Endothelial cell of umbilical vein (primary cell): Measurements from ENCODE around the gene SLC15A3. TPM values are rescaled to one million over a fixed set of nuclear protein-coding genes. Genes with fewer than 3 reads are reported as not detected.

Experiments used
- BruUV-seq: library from RNA; stranded (reverse); fragments of 400-500 nt; replicated peaks from 2 replicates; lab custom pipeline; 2021; lab: Mats Ljungman, UMichigan
- CTCF ChIA-PET: fragments of 300-600, 350-600 bp; sonication (Branson Sonifier 250); formaldehyde crosslinking; loops from one replicate; lab custom pipeline; 2021; ENCODE audit warnings: antibody characterized with exemption, inconsistent platforms; lab: Charles Lee
- POLR2A ChIA-PET: fragments of 300-600, 350-600 bp; sonication (Branson Sonifier 250); formaldehyde crosslinking; loops from one replicate; lab custom pipeline; 2021; ENCODE audit warnings: antibody characterized with exemption, inconsistent platforms; lab: Charles Lee
- DNase-seq: peaks from one replicate; pipeline ENCODE4 v3.0.0-alpha.2; 2011; ENCODE audit warnings: low read depth, low spot score
- FAIRE-seq: peaks from 2 replicates; lab custom pipeline; 2011; peaks lifted over from hg19 to GRCh38; lab: Jason Lieb, UNC
- H2AFZ ChIP-seq: 2 replicates; pipeline ENCODE4 v1.6.0; 2012; ENCODE audit warnings: low read depth, low read length, control low read depth, inconsistent platforms
- H3K27ac ChIP-seq: 2 replicates; pipeline ENCODE4 v1.5.1; 2011; ENCODE audit warnings: low read depth, mild to moderate bottlenecking, control low read depth, low read length, moderate library complexity; ENCODE audit not compliant: insufficient read depth
- H3K27me3 ChIP-seq, 2 experiments: 2 replicates each; pipeline versions ENCODE4 v1.6.0 to v1.6.1; 2011; ENCODE audit warnings: low read length in 2 of 2, mixed read lengths in 1 of 2; ENCODE audit not compliant: control insufficient read depth in 2 of 2, insufficient read depth in 2 of 2
- H3K36me3 ChIP-seq, 2 experiments: 2 replicates in 1 of 2; 3 replicates in 1 of 2; pipeline ENCODE4 v1.5.1; 2011; ENCODE audit warnings: low read length in 2 of 2, mild to moderate bottlenecking in 1 of 2, moderate library complexity in 1 of 2; ENCODE audit not compliant: control insufficient read depth in 2 of 2, insufficient read depth in 2 of 2; ENCODE audit errors: extremely low read depth in 1 of 2
- H3K4me1 ChIP-seq: 3 replicates; pipeline ENCODE4 v1.5.1; 2011; ENCODE audit warnings: mild to moderate bottlenecking, low read length; ENCODE audit not compliant: control insufficient read depth, insufficient read depth; ENCODE audit errors: extremely low read depth
- H3K4me2 ChIP-seq: 2 replicates; pipeline ENCODE4 v1.6.1; 2011; ENCODE audit warnings: low read length, control low read depth, mixed read lengths; ENCODE audit not compliant: insufficient read depth
- H3K4me3 ChIP-seq, 3 experiments: fragments of 200-600 bp in 1 of 3; sonication (generic), shearing (Covaris generic) in 1 of 3; replicated peaks in 1 of 3; 2 replicates each; pipeline ENCODE4 v1.5.1; 2011 to 2016; ENCODE audit warnings: control low read depth in 3 of 3, low read length in 3 of 3, mild to moderate bottlenecking in 2 of 3, inconsistent platforms in 1 of 3, low read depth in 1 of 3, moderate library complexity in 1 of 3; ENCODE audit not compliant: insufficient read depth in 1 of 3
- H3K79me2 ChIP-seq: 2 replicates; pipeline ENCODE4 v1.6.0; 2012; ENCODE audit warnings: low read length, inconsistent platforms; ENCODE audit not compliant: control insufficient read depth, insufficient read depth
- H3K9ac ChIP-seq: replicated peaks from 2 replicates; pipeline ENCODE3; 2011; ENCODE audit warnings: low read length, control low read depth; ENCODE audit not compliant: insufficient read depth; ENCODE audit errors: extremely low read depth
- H3K9me1 ChIP-seq: replicated peaks from 3 replicates; pipeline ENCODE4 v1.6.0; 2011; ENCODE audit warnings: mild to moderate bottlenecking, low read length; ENCODE audit not compliant: control insufficient read depth, insufficient read depth; ENCODE audit errors: extremely low read depth
- H3K9me3 ChIP-seq: replicated peaks from 2 replicates; pipeline ENCODE4 v1.5.1; 2012; ENCODE audit warnings: low read length, inconsistent platforms; ENCODE audit not compliant: control insufficient read depth, insufficient read depth
- H4K20me1 ChIP-seq: replicated peaks from 2 replicates; pipeline ENCODE3; 2011; ENCODE audit warnings: mild to moderate bottlenecking, low read length; ENCODE audit not compliant: control insufficient read depth, insufficient read depth; ENCODE audit errors: extremely low read depth
- EZH2 ChIP-seq: IDR thresholded peaks from 2 replicates; pipeline ENCODE4 v1.6.1; 2012; ENCODE audit warnings: borderline replicate concordance, low read depth, mild to moderate bottlenecking, moderate library complexity, low read length, inconsistent platforms; ENCODE audit not compliant: severe bottlenecking
- FOS ChIP-seq: IDR thresholded peaks from 2 replicates; pipeline ENCODE4 v1.6.1; 2011; ENCODE audit warnings: mild to moderate bottlenecking, low read length, moderate library complexity, borderline replicate concordance; ENCODE audit not compliant: insufficient read depth
- GATA2 ChIP-seq: IDR thresholded peaks from 2 replicates; pipeline ENCODE4 v1.7.0; 2011; ENCODE audit warnings: low read depth, mild to moderate bottlenecking, moderate library complexity, mixed read lengths, low read length; ENCODE audit not compliant: insufficient read length, insufficient read depth
- JUN ChIP-seq: IDR thresholded peaks from 2 replicates; pipeline ENCODE4 v1.6.1; 2011; ENCODE audit warnings: borderline replicate concordance, low read depth; ENCODE audit not compliant: insufficient read length, insufficient read depth
- MAX ChIP-seq: IDR thresholded peaks from 2 replicates; pipeline ENCODE4 v1.6.1; 2011; ENCODE audit not compliant: insufficient read depth, insufficient read length
- MYC ChIP-seq: IDR thresholded peaks from one replicate; pipeline ENCODE4 v1.6.1; 2011; ENCODE audit warnings: mild to moderate bottlenecking, low read depth, low read length
- POLR2A ChIP-seq: IDR thresholded peaks from 2 replicates; pipeline ENCODE4 v1.6.1; 2012; ENCODE audit warnings: low read depth, mild to moderate bottlenecking, control low read depth, low read length
- POLR2AphosphoS5 ChIP-seq: IDR thresholded peaks from 2 replicates; pipeline ENCODE4 v1.6.1; 2012; ENCODE audit warnings: low read depth, mild to moderate bottlenecking, control low read depth, low read length, moderate library complexity; ENCODE audit not compliant: insufficient read depth
- dilution Hi-C: fragments of 300-500 bp; cut with MboI; formaldehyde crosslinking; loops from one replicate; pipeline ENCODE4 v1.15.0; 2019; ENCODE audit warnings: low sequenced_read_pairs; ENCODE audit not compliant: extremely low pct_ligation_motif_present
- intact Hi-C: fragments of 100-400 bp; cut with micrococcal nuclease; formaldehyde crosslinking; loops from one replicate; pipeline ENCODE4 v1.10.0; 2022
- polyA plus RNA-seq, 4 experiments: library from polyadenylated mRNA; depleted of rRNA in 3 of 4; stranded (reverse) in 3 of 4; unstranded in 1 of 4; fragments of >200 nt; gene quantifications; 2 replicates each; pipeline versions ENCODE4 v1.2.1 to v1.2.3, GENCODE V29; 2011 to 2012; ENCODE audit warnings: missing spikeins in 1 of 4
- total RNA-seq: library from RNA; stranded (reverse); gene quantifications from 2 replicates; pipeline ENCODE4 v1.2.3, GENCODE V29; 2021
- TF ChIP-seq, protein P1 (sequence below), 2 donors: IDR thresholded peaks; 1 replicate in 1 of 2; 2 replicates in 1 of 2; pipeline ENCODE4 v1.5.1; 2011; ENCODE audit warnings: low read length in 2 of 2, mild to moderate bottlenecking in 2 of 2, moderate library complexity in 2 of 2, control low read depth in 1 of 2, inconsistent platforms in 1 of 2, low read depth in 1 of 2; ENCODE audit not compliant: insufficient read depth in 1 of 2; ENCODE audit errors: extremely low read depth in 1 of 2

The SLC15A3 gene
- total and polyA plus RNA-seq, 2 donors (not counting 3 experiments of a cell fraction or from before 2014, with no cell fraction given): 3.3 to 4.4 TPM

DNA sequence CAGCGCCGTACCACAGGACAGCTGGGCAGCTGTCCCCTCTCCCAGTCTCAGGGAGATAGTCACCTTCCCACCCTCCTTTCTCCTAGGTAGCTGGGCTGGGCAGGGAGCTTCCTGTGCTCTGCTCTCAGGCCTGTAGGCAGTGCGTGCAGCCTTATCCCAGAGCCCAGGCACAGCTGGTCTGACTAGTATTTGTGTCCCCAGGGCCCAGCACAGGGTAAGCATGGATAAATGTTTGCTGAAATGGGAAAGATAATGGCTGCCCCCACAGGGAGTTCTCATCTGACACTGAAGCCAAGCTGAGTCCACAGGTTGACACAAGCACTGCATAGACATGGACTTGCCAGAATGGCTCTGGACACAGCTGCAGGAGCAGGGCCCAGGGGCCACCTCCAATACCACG is 9.8 kb downstream of the SLC15A3 start:
- FAIRE-seq: no peak

DNA sequence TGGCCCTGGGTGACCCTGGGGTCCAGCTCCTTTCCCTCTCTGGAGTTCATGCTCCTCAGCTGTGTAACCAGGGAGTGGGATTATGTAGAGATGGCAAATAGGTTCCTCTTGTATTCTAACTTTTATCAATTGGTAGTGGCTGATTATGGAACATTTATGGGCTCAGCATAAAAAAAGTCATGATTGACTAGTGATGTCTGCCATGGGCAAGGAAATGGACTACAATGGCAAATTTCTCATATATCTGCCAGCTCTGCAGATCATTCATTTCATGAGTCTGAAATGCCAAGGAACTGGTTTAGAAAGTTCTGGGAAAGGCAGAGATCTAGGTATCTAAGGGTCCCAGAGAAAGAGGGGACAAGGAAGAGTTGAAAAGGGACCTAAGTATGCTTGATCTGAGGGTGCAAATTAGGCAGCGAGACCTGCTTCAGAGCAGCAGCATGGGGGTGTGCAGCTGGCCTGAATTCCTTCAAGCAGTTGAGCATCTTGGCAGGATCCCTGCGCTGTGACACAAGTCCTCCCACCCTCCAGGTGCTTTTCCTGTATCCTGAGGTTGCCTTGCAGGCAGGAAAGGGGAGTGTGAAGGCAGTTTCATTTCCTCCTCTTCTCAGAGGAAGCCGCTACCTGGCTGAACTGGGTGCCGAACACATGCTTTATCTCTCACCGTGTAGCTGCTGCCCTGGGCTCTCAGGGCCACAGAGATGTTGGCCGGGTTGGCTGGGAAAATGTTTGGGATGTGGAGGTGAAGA is 10.4 kb downstream of the SLC15A3 start:
- Histone ChIP-seq H3K79me2 (no peaks in the 10 kb centered on the region), H3K27me3 (no peaks in the 10 kb centered on the region), H3K27ac (no peak overlapping the region), H3K4me1 (peaks cover 8% of the 10 kb centered on the region), H3K4me2 (no peak overlapping the region), H3K9me3 (no peaks in the 10 kb centered on the region), H3K36me3 (no peaks in the 10 kb centered on the region), H2AFZ (no peak overlapping the region), H4K20me1 (no peaks in the 10 kb centered on the region), H3K4me3 (no peak overlapping the region), H3K9ac (no peak overlapping the region), H3K9me1 (no peaks in the 10 kb centered on the region)
- DNase-seq (no peak), FAIRE-seq (no peak)
- dilution Hi-C loops (no loop called here), intact Hi-C loops (no loop called here)
- TF ChIP-seq, protein P1, sequence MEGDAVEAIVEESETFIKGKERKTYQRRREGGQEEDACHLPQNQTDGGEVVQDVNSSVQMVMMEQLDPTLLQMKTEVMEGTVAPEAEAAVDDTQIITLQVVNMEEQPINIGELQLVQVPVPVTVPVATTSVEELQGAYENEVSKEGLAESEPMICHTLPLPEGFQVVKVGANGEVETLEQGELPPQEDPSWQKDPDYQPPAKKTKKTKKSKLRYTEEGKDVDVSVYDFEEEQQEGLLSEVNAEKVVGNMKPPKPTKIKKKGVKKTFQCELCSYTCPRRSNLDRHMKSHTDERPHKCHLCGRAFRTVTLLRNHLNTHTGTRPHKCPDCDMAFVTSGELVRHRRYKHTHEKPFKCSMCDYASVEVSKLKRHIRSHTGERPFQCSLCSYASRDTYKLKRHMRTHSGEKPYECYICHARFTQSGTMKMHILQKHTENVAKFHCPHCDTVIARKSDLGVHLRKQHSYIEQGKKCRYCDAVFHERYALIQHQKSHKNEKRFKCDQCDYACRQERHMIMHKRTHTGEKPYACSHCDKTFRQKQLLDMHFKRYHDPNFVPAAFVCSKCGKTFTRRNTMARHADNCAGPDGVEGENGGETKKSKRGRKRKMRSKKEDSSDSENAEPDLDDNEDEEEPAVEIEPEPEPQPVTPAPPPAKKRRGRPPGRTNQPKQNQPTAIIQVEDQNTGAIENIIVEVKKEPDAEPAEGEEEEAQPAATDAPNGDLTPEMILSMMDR (IDR thresholded peaks at IDR 0.05; ENCODE audit: extremely low read depth in 1 of 2, insufficient read depth in 1 of 2, low read depth in 1 of 2, low read length in 2 of 2): no peak
- TF ChIP-seq MAX (no peak), MYC (no peak), FOS (no peak), EZH2 (no peak), POLR2A (no peak), GATA2 (no peak), JUN (no peak), POLR2AphosphoS5 (no peak)
- CTCF ChIA-PET: interaction anchor here (0.7 to 2.7 kb wide), 3 partner anchors 9 to 26 kb away, joined by 3 to 8 read pairs (median 3); no protein-coding TSS in a partner anchor
- POLR2A ChIA-PET: no interaction called here
- BruUV-seq: no TSS peak

More for the DNA sequence above, 9.8 kb downstream of the SLC15A3 start:
- CTCF ChIA-PET: interaction anchor here (1.6 kb wide), 1 partner anchor 27 kb away, joined by 3 read pairs; no protein-coding TSS in a partner anchor
- H3K9ac ChIP-seq: no peak overlapping the region
- no peak for TF ChIP-seq GATA2
- H3K4me2 ChIP-seq: no peak overlapping the region
- no peaks in the 10 kb centered on the region for H3K9me3 ChIP-seq
- BruUV-seq: no TSS peak
- dilution Hi-C loops: no loop called here
- no peaks in the 10 kb centered on the region for H3K9me1 ChIP-seq
- no peaks in the 10 kb centered on the region for H3K36me3 ChIP-seq
- H4K20me1 ChIP-seq: no peaks in the 10 kb centered on the region
- H2AFZ ChIP-seq: no peak overlapping the region
- H3K4me3 ChIP-seq: no peak overlapping the region
- H3K27ac ChIP-seq: no peak overlapping the region
- intact Hi-C loops: no loop called here
- H3K27me3 ChIP-seq: no peaks in the 10 kb centered on the region
- POLR2A ChIA-PET: no interaction called here
- no peaks in the 10 kb centered on the region for H3K79me2 ChIP-seq
- no peak for DNase-seq
- peaks cover 3% of the 10 kb centered on the region for H3K4me1 ChIP-seq
